ENCODE results near the gene SMYD4. TPM values are rescaled to one million over a fixed set of nuclear protein-coding genes. Genes with fewer than 3 reads are reported as not detected.

SMYD4 gene
- total RNA-seq, 1 donor from 2014 or later, result 16.7 TPM

DNA sequence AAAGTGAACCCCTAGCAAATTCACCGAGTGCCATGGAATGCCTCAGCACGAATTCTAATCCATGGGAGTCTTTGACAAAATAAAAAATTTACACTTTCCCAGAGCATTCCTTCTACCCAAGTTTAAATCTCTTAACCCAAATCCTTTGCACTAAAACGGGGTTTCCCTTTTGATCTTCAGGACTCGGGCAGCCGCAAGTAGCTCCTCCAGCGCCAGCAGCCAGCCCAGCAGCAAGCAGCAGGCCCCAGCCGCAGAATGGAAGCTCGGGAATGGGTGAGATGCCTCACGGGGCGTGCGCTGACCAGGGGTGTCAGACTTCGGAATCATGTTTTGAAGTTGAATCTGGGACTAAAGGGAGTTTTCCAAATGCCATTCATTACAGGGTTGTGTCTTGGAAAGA, 42.6 kb upstream of the SMYD4 start:
- no peak overlapping the region for H3K27ac ChIP-seq
- no peaks in the 10 kb centered on the region for H3K4me1 ChIP-seq
- H3K9me3 ChIP-seq, result no peaks in the 10 kb centered on the region
- no peak overlapping the region for H3K4me3 ChIP-seq
- peaks cover 0 to 37% of the 10 kb centered on the region in 2 donors for H3K36me3 ChIP-seq
- H3K27me3 ChIP-seq, result no peaks in the 10 kb centered on the region
- TF ChIP-seq POLR2A (IDR thresholded peaks at IDR 0.05) (no peak), POLR2AphosphoS5 (IDR thresholded peaks at IDR 0.05; ENCODE audit: insufficient read depth in 1 of 2, low read depth in 1 of 2) (no peak)
- TF ChIP-seq, protein P1, sequence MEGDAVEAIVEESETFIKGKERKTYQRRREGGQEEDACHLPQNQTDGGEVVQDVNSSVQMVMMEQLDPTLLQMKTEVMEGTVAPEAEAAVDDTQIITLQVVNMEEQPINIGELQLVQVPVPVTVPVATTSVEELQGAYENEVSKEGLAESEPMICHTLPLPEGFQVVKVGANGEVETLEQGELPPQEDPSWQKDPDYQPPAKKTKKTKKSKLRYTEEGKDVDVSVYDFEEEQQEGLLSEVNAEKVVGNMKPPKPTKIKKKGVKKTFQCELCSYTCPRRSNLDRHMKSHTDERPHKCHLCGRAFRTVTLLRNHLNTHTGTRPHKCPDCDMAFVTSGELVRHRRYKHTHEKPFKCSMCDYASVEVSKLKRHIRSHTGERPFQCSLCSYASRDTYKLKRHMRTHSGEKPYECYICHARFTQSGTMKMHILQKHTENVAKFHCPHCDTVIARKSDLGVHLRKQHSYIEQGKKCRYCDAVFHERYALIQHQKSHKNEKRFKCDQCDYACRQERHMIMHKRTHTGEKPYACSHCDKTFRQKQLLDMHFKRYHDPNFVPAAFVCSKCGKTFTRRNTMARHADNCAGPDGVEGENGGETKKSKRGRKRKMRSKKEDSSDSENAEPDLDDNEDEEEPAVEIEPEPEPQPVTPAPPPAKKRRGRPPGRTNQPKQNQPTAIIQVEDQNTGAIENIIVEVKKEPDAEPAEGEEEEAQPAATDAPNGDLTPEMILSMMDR (IDR thresholded peaks at IDR 0.05), result no peak
- intact Hi-C loops (cut with DNase I), result no loop called here
- DNase-seq (ENCODE audit: extremely low spot score in 2 of 2), result no peak

DNA sequence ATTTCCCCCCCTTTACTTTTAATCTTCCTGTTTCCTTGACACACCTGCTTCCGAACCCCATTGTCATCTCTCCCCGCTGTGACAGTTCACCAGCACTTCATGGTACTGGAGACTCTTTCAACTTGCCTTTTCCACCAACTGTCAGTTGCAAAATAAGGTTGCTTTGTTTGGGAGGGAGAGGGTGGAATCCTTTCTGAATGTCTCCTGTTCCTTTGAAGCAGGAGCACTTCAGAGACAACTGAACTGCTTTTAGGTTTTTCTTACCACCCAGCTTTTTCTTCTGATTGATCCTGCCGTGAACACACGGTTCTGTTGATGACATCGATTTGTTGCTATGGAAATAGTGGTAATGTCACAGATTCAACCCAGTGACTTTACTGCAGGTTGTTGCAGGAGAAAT, 42.1 kb upstream of the SMYD4 start:
- TF ChIP-seq, protein P1 (IDR thresholded peaks at IDR 0.05), result no peak
- TF ChIP-seq POLR2AphosphoS5 (IDR thresholded peaks at IDR 0.05; ENCODE audit: insufficient read depth in 1 of 2, low read depth in 1 of 2) (no peak), POLR2A (IDR thresholded peaks at IDR 0.05) (no peak)
- Histone ChIP-seq H3K4me1 (no peaks in the 10 kb centered on the region), H3K27ac (no peak overlapping the region), H3K9me3 (no peaks in the 10 kb centered on the region), H3K36me3 (peaks cover 0 to 32% of the 10 kb centered on the region in 2 donors), H3K27me3 (no peaks in the 10 kb centered on the region), H3K4me3 (no peak overlapping the region)
- no peak for DNase-seq (ENCODE audit: extremely low spot score in 2 of 2)
- intact Hi-C loops (cut with DNase I), result no loop called here

DNA sequence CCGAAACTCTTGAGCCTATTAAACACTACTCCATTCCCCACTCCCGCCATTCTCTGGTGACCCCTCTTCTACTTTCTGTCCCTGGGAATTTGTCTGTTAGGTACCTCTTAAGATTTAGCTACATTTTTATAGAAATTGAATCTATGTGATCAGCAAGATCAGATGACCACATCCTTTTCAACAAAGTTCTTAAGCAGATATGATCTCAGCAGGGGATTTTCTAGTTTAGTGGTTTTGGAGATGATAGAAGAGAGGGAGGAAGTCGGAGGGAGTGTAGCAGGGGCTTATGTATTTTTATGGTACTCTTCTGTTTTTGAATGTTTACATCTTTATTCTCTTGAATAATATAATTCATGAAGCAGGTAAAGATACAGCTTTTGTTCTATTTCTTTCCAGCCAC, 40.9 kb upstream of the SMYD4 start:
- no peak overlapping the region for H3K4me3 ChIP-seq
- H3K36me3 ChIP-seq, result peaks cover 0 to 21% of the 10 kb centered on the region in 2 donors
- no peak for DNase-seq (ENCODE audit: extremely low spot score in 2 of 2)
- intact Hi-C loops (cut with DNase I), result no loop called here
- no peaks in the 10 kb centered on the region for H3K4me1 ChIP-seq
- H3K27ac ChIP-seq, result no peak overlapping the region
- no peak for TF ChIP-seq POLR2A (IDR thresholded peaks at IDR 0.05)
- TF ChIP-seq, protein P1 (IDR thresholded peaks at IDR 0.05), result no peak
- no peak for TF ChIP-seq POLR2AphosphoS5 (IDR thresholded peaks at IDR 0.05; ENCODE audit: insufficient read depth in 1 of 2, low read depth in 1 of 2)
- H3K27me3 ChIP-seq, result no peaks in the 10 kb centered on the region
- H3K9me3 ChIP-seq, result no peaks in the 10 kb centered on the region

DNA sequence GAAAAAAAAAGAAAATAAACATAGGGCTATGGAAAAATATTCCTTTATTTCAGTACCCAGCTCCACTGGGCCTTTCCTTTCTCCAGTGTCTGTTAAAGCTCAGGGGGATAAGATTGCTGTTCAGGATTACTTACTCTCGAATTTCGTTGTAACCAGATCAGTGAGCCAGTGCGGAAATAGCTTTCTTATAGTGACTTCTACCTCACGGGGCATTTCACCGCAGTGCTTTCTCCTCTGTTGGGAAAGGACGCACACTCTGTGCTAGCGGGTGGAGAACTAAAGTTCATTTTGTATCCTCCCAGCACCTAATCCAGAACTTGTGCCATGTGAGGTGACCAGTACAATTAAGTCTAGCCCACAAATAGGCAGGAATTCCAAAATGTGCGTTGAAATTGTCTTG, 38.4 kb upstream of the SMYD4 start:
- peaks cover 0 to 7% of the 10 kb centered on the region in 2 donors for H3K36me3 ChIP-seq
- intact Hi-C loops (cut with DNase I), result loop anchor here (10.0 kb wide), 1 partner anchor 193 kb away; no protein-coding TSS in a partner anchor
- no peak for DNase-seq (ENCODE audit: extremely low spot score in 2 of 2)

DNA sequence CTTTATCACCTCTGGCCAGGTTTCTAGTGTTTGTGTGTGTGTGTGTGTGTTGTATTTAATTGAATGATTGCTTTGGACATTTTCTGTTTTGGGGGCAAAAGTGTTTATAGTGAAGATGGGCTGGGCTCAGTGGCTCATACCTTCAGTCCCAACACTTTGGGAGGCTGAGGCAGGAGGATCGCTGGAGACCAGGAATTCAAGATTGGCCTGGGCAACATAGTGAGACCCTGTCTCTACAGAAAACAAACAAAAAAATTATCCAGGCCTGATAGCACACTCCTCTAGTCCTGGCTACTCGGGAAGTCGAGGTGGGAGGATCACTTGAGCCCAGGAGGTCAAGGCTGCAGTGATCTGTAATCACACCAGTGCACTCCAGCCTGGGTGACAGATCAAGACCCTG, 37.6 kb upstream of the SMYD4 start:
- H3K9me3 ChIP-seq, result no peaks in the 10 kb centered on the region
- DNase-seq (ENCODE audit: extremely low spot score in 2 of 2), result no peak
- H3K27me3 ChIP-seq, result no peaks in the 10 kb centered on the region
- H3K4me3 ChIP-seq, result no peak overlapping the region
- peaks cover 0 to 4% of the 10 kb centered on the region in 2 donors for H3K36me3 ChIP-seq
- no peak overlapping the region for H3K27ac ChIP-seq
- H3K4me1 ChIP-seq, result no peaks in the 10 kb centered on the region
- TF ChIP-seq, protein P1 (IDR thresholded peaks at IDR 0.05), result no peak
- TF ChIP-seq POLR2AphosphoS5 (IDR thresholded peaks at IDR 0.05; ENCODE audit: insufficient read depth in 1 of 2, low read depth in 1 of 2), result no peak
- no peak for TF ChIP-seq POLR2A (IDR thresholded peaks at IDR 0.05)
- intact Hi-C loops (cut with DNase I), result loop anchor here (10.0 kb wide), 1 partner anchor 193 kb away; no protein-coding TSS in a partner anchor

More for the DNA sequence above, 38.4 kb upstream of the SMYD4 start:
- Histone ChIP-seq H3K27ac (no peak overlapping the region), H3K27me3 (no peaks in the 10 kb centered on the region), H3K9me3 (no peaks in the 10 kb centered on the region), H3K4me1 (no peaks in the 10 kb centered on the region), H3K4me3 (no peak overlapping the region)
- TF ChIP-seq, protein P1 (IDR thresholded peaks at IDR 0.05), result no peak
- TF ChIP-seq POLR2AphosphoS5 (IDR thresholded peaks at IDR 0.05; ENCODE audit: insufficient read depth in 1 of 2, low read depth in 1 of 2), result no peak
- TF ChIP-seq POLR2A (IDR thresholded peaks at IDR 0.05), result no peak
